Measurements from ENCODE around the gene GRAMD1A. TPM values are rescaled to one million over a fixed set of nuclear protein-coding genes. Genes with fewer than 3 reads are reported as not detected.

Gene GRAMD1A
- total and polyA plus RNA-seq, 2 of the 8 experiments (the other 6 are each of a cell fraction or from before 2014, with no cell fraction given), result 113 to 154 TPM

DNA sequence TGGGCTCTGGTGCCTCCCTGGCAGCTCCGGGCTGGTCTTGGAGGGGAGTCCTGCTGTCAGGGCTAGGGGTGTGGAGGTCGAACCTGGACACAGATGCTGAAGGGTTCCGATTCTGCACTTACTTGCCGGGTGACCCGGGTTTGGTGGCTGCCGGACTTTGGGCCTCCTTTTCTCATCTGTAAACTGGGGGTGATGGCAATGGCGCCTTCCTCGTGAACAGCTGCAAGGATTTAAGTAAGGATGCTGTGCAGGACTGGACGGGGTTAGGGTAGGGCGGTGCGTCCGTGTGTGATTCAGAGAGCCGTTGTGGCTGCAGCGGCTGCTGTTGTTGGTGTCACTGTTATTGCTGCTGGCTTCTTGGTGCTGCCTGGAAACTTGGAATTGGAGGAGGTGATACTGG lies 43.8 kb downstream of the GRAMD1A start:
- POLR2A ChIA-PET (ENCODE audit: partially characterized antibody), result interaction anchor here (0.8 to 2.5 kb wide), 12 partner anchors 10 to 109 kb away, joined by 3 to 18 read pairs (median 4); no protein-coding TSS in a partner anchor
- Histone ChIP-seq H3K27me3 (replicated peaks in 1 of 4; ENCODE audit: control insufficient read depth in 3 of 4, extremely low read depth in 1 of 4, insufficient read depth in 3 of 4, low read length in 3 of 4) (no peaks in the 10 kb centered on the region), H2AK5ac (ENCODE audit: low read depth, low read length) (no peak overlapping the region; the same call in 1 of the 2 replicates), H3K4me3 (ENCODE audit: extremely low read depth in 1 of 4, insufficient read depth in 2 of 4, low read depth in 3 of 4, low read length in 4 of 4) (no peak overlapping the region), H3K36me3 (ENCODE audit: control insufficient read depth in 2 of 4, insufficient read depth in 4 of 4, low read length in 3 of 4) (no peaks in the 10 kb centered on the region; a peak in 1 of 8 replicates), H3K9me3 (ENCODE audit: insufficient read depth in 2 of 2, low read depth in 1 of 2, low read length in 1 of 2) (no peaks in the 10 kb centered on the region), H2BK12ac (ENCODE audit: low read depth, low read length) (peak overlapping the region; percentile 41; the same call in 1 of the 2 replicates), H4K8ac (ENCODE audit: extremely low read depth, insufficient read depth, low read length) (no peak overlapping the region), H3K4me2 (ENCODE audit: insufficient read depth in 1 of 2, low read depth in 2 of 2, low read length in 2 of 2) (no peak overlapping the region), H3K23ac (ENCODE audit: insufficient read length) (no peak overlapping the region), H3K23me2 (ENCODE audit: low read depth, low read length) (peaks cover 7% of the 10 kb centered on the region; the same call in 1 of the 2 replicates), H3K27ac (ENCODE audit: low read depth, low read length) (no peak overlapping the region), H3K9ac (replicated peaks in 1 of 4; ENCODE audit: extremely low read depth in 1 of 4, low read depth in 3 of 4, low read length in 3 of 4) (no peak overlapping the region), H3K79me1 (ENCODE audit: low read depth, low read length) (no peaks in the 10 kb centered on the region), H3K18ac (ENCODE audit: extremely low read depth, low read length) (no peak overlapping the region), H2BK15ac (ENCODE audit: low read length) (no peak overlapping the region), H2BK5ac (ENCODE audit: low read depth, low read length) (no peak overlapping the region), H4K5ac (ENCODE audit: insufficient read length, low read depth, low read length) (no peak overlapping the region), H2AFZ (ENCODE audit: low read length) (no peak overlapping the region), H3K4ac (replicated peaks; ENCODE audit: insufficient read length, low read depth, low read length) (no peak overlapping the region), H4K91ac (replicated peaks; ENCODE audit: insufficient read length, low read length) (no peak overlapping the region), H3K14ac (ENCODE audit: insufficient read length) (no peak overlapping the region), H4K20me1 (replicated peaks in 1 of 2; ENCODE audit: control insufficient read depth in 1 of 2, insufficient read depth in 2 of 2, low read length in 2 of 2) (peaks cover 2 to 5% of the 10 kb centered on the region in 2 experiments), H3K4me1 (replicated peaks in 1 of 4; ENCODE audit: control insufficient read depth in 3 of 4, insufficient read depth in 4 of 4, low read length in 3 of 4) (peaks cover 5 to 39% (median 25%) of the 10 kb centered on the region in 4 experiments), H3K79me2 (ENCODE audit: control insufficient read depth in 1 of 2, insufficient read depth in 2 of 2, low read length in 2 of 2) (peaks cover 0 to 12% of the 10 kb centered on the region in 2 experiments; a peak in 1 of 4 replicates), H2BK20ac (ENCODE audit: low read length) (no peak overlapping the region), H3K56ac (replicated peaks; ENCODE audit: insufficient read length, low read depth, low read length) (no peak overlapping the region), H2BK120ac (replicated peaks; ENCODE audit: low read depth, low read length) (no peak overlapping the region)
- CTCF ChIA-PET (ENCODE audit: partially characterized antibody), result interaction anchor here (0.6 to 6.4 kb wide), 49 partner anchors 8 to 309 kb away, joined by 3 to 105 read pairs (median 4); partner anchors contain the start of genes FXYD1, FXYD3 and LGI4
- FAIRE-seq (no peak), DNase-seq (ENCODE audit: low read depth in 1 of 2, low spot score in 2 of 2) (no peak)
- 84% methylated on average over 14 of the region's 14 CpGs; no CpG with 5 or more reads in 1 of the 2 experiments for WGBS, 2 experiments (ENCODE audit: extremely low coverage in 1 of 2, insufficient coverage in 1 of 2, insufficient read length in 1 of 2, insufficient replicate concordance in 2 of 2, low coverage in 1 of 2, low lambda C conversion rate in 2 of 2, missing lambda C conversion rate in 1 of 2)
- no peak for TF ChIP-seq RAD21 (IDR thresholded peaks at IDR 0.05 in 1 of 2, conservative IDR thresholded peaks at IDR 0.05 in 1 of 2; ENCODE audit: low read depth in 2 of 2, low read length in 2 of 2)
- TF ChIP-seq CHD2 (IDR thresholded peaks at IDR 0.05; ENCODE audit: low read length), result no peak
- TF ChIP-seq CTBP2 (IDR thresholded peaks at IDR 0.05; ENCODE audit: borderline replicate concordance, insufficient read depth, insufficient read length, low read length), result no peak
- no peak for TF ChIP-seq BRCA1 (IDR thresholded peaks at IDR 0.05; ENCODE audit: low read depth, low read length)
- TF ChIP-seq MAFK (IDR thresholded peaks at IDR 0.05; ENCODE audit: low read depth, low read length), result no peak
- TF ChIP-seq HDAC6 (IDR thresholded peaks at IDR 0.05; ENCODE audit: low read depth, low read length), result no peak
- TF ChIP-seq BCL11A (IDR thresholded peaks at IDR 0.05; ENCODE audit: low read depth in 2 of 2, low read length in 2 of 2), result no peak
- TF ChIP-seq TAF7 (optimal IDR thresholded peaks at IDR 0.05; ENCODE audit: borderline replicate concordance, low read depth, low read length), result no peak
- no peak for TF ChIP-seq CBX8 (IDR thresholded peaks at IDR 0.05; ENCODE audit: borderline replicate concordance, low read depth, low read length)
- TF ChIP-seq USF2 (IDR thresholded peaks at IDR 0.05; ENCODE audit: low read length), result no peak
- no peak for TF ChIP-seq SRF (IDR thresholded peaks at IDR 0.05; ENCODE audit: low read depth, low read length)

Data from H1 (cell line).